Upper lobe of right lung (tissue), 1 donor: ENCODE measurements around the gene NSD1. TPM values are rescaled to one million over a fixed set of nuclear protein-coding genes. Genes with fewer than 3 reads are reported as not detected.

Experiments
- ATAC-seq: fragments of 200-7000 bp; cut with Tn5 transposase; one replicate; pipeline ENCODE4 v1.9.1; 2020; ENCODE audit warnings: mild to moderate bottlenecking, moderate library complexity
- DNase-seq: peaks from one replicate; pipeline ENCODE4 v3.0.0-alpha.2; 2020
- H3K27ac ChIP-seq: fragments of 200-600 bp; one replicate; pipeline ENCODE4 v1.8.0; 2022
- H3K27me3 ChIP-seq: fragments of 200-600 bp; one replicate; pipeline ENCODE4 v1.8.0; 2022; ENCODE audit warnings: mild to moderate bottlenecking
- H3K36me3 ChIP-seq: fragments of 200-600 bp; one replicate; pipeline ENCODE4 v1.8.0; 2022
- H3K4me1 ChIP-seq: fragments of 200-600 bp; one replicate; pipeline ENCODE4 v1.8.0; 2022
- H3K4me3 ChIP-seq: fragments of 200-600 bp; one replicate; pipeline ENCODE4 v1.8.0; 2022; ENCODE audit warnings: mild to moderate bottlenecking
- H3K9me3 ChIP-seq: fragments of 200-600 bp; one replicate; pipeline ENCODE4 v1.8.0; 2022
- intact Hi-C: fragments of 100-400 bp; cut with DNase I; formaldehyde crosslinking; loops from one replicate; pipeline ENCODE4 v1.11.0; 2022
- total RNA-seq: library from RNA; stranded (reverse); fragmentation: NEBNext Ultra II Directional; extraction: Animal tissue kit (Norgen Biotek cat#: 25700); gene quantifications from one replicate; pipeline ENCODE4 v1.2.1, GENCODE V29; 2021
- TF ChIP-seq, protein P1 (sequence below): fragments of 200-600 bp; IDR thresholded peaks from one replicate; pipeline ENCODE4 v1.8.0; 2022; ENCODE audit warnings: antibody characterized with exemption
- donor health status: DM: no; HTN: yes; CAD: no; lungs with severe emphysema.

The NSD1 gene
- total RNA-seq, 1 donor from 2014 or later: 67.7 TPM

DNA sequence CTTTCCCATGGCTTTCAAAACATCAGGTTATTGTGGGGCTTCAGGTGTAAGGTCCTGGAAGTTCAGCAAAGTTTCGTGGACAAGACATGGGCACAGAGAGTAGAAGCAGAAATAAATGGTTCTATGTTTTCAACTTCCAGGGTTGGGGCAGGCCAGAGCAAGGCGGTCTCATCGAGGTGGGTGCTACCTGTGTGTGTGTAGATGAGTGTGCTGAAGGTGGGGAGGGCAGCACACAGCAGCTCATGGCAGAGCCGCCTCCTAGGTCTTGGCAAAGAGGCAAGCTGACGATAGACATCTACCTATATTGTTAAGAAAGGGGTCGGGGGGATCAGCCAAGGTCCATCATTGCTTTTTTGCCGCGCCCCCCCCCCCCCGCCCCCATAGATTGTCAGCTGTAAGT, 166.1 kb downstream of the NSD1 start:
- Histone ChIP-seq H3K4me1 (peaks cover 53% of the 10 kb centered on the region), H3K9me3 (no peaks in the 10 kb centered on the region), H3K27me3 (no peaks in the 10 kb centered on the region), H3K27ac (peak overlapping the region; percentile 73), H3K4me3 (no peak overlapping the region), H3K36me3 (peaks cover 15% of the 10 kb centered on the region)
- TF ChIP-seq, protein P1, sequence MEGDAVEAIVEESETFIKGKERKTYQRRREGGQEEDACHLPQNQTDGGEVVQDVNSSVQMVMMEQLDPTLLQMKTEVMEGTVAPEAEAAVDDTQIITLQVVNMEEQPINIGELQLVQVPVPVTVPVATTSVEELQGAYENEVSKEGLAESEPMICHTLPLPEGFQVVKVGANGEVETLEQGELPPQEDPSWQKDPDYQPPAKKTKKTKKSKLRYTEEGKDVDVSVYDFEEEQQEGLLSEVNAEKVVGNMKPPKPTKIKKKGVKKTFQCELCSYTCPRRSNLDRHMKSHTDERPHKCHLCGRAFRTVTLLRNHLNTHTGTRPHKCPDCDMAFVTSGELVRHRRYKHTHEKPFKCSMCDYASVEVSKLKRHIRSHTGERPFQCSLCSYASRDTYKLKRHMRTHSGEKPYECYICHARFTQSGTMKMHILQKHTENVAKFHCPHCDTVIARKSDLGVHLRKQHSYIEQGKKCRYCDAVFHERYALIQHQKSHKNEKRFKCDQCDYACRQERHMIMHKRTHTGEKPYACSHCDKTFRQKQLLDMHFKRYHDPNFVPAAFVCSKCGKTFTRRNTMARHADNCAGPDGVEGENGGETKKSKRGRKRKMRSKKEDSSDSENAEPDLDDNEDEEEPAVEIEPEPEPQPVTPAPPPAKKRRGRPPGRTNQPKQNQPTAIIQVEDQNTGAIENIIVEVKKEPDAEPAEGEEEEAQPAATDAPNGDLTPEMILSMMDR: no peak
- ATAC-seq (no peak), DNase-seq (no peak)
- intact Hi-C loops: no loop called here

DNA sequence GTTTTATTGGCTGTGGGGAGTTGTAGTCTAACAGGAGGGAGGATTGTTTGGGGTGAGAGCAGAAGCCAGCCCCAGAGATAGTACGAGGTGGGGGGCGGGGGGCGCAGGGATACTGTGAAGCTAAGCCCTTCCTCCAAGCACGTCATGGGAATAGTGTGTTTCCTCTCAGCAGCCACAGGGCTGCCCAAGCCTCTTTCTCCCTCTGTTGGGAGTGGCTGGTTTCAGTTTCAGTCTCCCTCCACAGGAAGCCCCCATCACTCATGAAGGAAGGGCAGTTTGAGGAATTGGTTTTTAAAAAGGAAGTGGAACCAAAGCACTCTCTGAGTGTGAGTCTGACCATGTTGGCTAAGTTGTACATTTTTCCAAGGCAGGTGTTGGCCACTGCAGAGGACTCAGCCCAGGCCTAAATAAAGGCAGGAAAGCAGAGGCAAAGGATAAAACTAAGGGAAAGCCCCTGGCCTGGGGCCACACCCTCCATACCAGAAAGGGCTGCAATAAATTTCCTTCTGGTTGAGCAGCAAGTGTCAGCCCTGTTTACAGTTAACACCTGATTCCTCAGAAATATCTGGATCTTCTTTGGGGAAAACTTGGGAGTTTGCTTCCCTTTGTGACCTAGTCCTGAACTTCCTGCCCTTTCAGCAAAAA, 166.8 kb downstream of the NSD1 start:
- Histone ChIP-seq H3K27ac (peak overlapping the region; percentile 73), H3K4me1 (peaks cover 59% of the 10 kb centered on the region), H3K9me3 (no peaks in the 10 kb centered on the region), H3K27me3 (no peaks in the 10 kb centered on the region), H3K4me3 (no peak overlapping the region), H3K36me3 (peaks cover 14% of the 10 kb centered on the region)
- TF ChIP-seq, protein P1: no peak
- ATAC-seq (peak; percentile 72), DNase-seq (no peak)
- intact Hi-C loops: no loop called here

DNA sequence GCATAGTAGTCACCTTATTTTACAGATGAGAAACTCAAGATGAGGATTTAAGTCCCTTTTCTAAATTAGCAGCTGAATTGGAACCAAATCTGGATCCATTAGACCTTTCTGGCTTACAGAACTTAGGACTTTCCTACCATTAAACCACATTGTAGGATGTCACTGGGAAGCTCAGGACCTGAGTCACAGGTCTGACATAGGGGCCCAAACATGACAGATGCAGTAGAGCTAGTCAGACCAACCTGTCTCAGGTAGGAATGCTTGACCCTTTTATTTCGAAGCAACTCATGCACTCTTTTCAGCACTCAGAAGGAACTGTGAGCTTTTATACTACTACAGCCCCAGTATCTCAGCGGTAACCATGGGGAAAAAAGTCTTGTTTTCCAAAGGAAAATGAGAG, 167.4 kb downstream of the NSD1 start:
- Histone ChIP-seq H3K4me1 (peaks cover 65% of the 10 kb centered on the region), H3K36me3 (peaks cover 14% of the 10 kb centered on the region), H3K27me3 (no peaks in the 10 kb centered on the region), H3K4me3 (no peak overlapping the region), H3K9me3 (no peaks in the 10 kb centered on the region), H3K27ac (peak overlapping the region; percentile 73)
- DNase-seq: no peak
- no peak for ATAC-seq
- TF ChIP-seq, protein P1: no peak
- intact Hi-C loops: no loop called here

DNA sequence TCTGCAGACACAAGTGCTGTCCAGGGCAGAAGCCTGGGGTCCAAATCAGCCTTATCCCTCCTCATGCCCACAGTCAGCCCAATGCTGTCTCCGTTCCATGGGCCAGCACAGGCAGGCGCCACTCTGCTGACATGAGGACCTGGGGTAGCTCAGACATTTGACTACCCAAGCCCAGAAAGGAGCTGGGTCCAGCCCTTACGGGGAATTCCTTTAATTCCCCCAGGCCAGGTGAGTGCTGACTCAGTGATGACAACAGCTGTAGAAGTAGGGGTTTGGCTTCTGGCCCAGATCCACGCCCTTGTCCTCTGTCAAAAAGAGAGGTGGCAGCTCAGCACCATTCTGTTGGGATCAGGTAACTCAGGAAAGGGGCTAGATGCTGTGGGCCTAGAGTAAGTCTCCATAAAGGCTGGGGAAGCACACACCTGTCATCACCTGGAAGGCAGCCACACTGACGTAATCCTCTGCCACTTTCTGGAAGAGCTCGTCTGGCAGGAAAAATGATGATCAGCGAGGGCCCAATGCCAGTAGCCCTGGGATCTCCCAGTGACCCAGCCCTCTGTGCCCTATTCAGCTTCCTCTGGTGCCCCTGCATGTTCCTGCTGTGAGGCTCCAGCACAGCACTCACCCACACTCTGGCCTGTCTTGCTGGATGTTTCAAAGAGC, 168.1 kb downstream of the NSD1 start:
- intact Hi-C loops: no loop called here
- DNase-seq (no peak), ATAC-seq (peak; percentile 39)
- Histone ChIP-seq H3K4me3 (no peak overlapping the region), H3K27ac (peak overlapping the region; percentile 73), H3K27me3 (no peaks in the 10 kb centered on the region), H3K36me3 (peaks cover 19% of the 10 kb centered on the region), H3K9me3 (no peaks in the 10 kb centered on the region), H3K4me1 (peaks cover 60% of the 10 kb centered on the region)
- TF ChIP-seq, protein P1: no peak

DNA sequence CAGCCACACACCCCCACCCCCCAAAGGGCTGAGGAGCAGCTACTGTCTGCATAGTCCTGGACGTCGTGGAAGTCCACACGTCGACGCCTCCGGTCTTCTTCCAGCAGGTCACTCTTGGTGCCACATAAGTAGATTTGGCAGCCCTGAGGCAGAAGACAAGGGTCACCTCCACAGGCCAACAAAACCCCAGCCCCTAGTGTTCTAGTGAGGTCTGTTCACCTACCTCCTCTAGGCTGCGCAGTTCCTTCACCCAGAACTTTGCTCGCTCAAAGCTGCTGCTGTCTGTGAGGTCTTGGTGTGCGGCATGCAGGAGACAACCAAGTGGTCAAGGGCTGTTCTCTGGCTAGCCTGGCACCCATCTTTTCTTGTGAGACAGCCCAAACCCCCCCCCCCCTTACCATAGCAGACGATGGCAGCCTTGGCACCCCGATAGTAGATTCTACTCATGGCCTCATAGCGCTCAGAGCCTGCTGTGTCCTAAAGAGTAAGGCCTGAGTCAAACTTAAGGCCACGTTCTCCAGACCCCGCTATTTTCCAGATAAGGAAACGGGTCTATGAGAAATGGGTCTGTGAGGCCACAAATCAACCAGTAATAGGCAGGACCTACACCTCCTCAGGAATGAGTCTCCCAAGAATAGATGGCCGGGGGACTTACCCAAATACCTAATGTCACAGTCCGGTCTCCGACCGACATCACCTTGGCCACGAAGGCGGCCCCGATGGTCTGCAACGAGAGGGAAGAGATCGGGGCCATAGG, 169.0 kb downstream of the NSD1 start:
- peak overlapping the region; percentile 99 for H3K4me3 ChIP-seq
- peak overlapping the region; percentile 86 for H3K27ac ChIP-seq
- ATAC-seq: no peak
- no peaks in the 10 kb centered on the region for H3K9me3 ChIP-seq
- TF ChIP-seq, protein P1: no peak
- intact Hi-C loops: no loop called here
- H3K27me3 ChIP-seq: no peaks in the 10 kb centered on the region
- peaks cover 64% of the 10 kb centered on the region for H3K4me1 ChIP-seq
- no peak for DNase-seq
- peaks cover 27% of the 10 kb centered on the region for H3K36me3 ChIP-seq
